Keratinocyte (primary cell): Measurements from ENCODE around the gene SEC24A. TPM values are rescaled to one million over a fixed set of nuclear protein-coding genes. Genes with fewer than 3 reads are reported as not detected.

Experiments used
- DNase-seq: peaks from one replicate; pipeline ENCODE4 v3.0.0-alpha.2; 2011; ENCODE audit warnings: low read depth, missing footprints, low spot score
- FAIRE-seq: peaks from 2 replicates; lab custom pipeline; 2011; peaks lifted over from hg19 to GRCh38; lab: Jason Lieb, UNC
- H2AFZ ChIP-seq: 2 replicates; pipeline ENCODE4 v1.6.0; 2012; ENCODE audit warnings: low read length, control low read depth, inconsistent platforms; ENCODE audit not compliant: control insufficient read depth
- H3K27ac ChIP-seq: 2 replicates; pipeline ENCODE4 v1.5.1; 2011; ENCODE audit warnings: low read length; ENCODE audit not compliant: control insufficient read depth, insufficient read depth
- H3K27me3 ChIP-seq: 3 replicates; pipeline ENCODE4 v1.6.0; 2011; ENCODE audit warnings: low read length; ENCODE audit not compliant: control insufficient read depth, insufficient read depth; ENCODE audit errors: extremely low read depth
- H3K36me3 ChIP-seq, 2 experiments: 2 replicates in 1 of 2; 3 replicates in 1 of 2; pipeline ENCODE4 v1.5.1; 2011; ENCODE audit warnings: low read length in 2 of 2, mild to moderate bottlenecking in 1 of 2; ENCODE audit not compliant: control insufficient read depth in 2 of 2, insufficient read depth in 2 of 2; ENCODE audit errors: extremely low read depth in 1 of 2
- H3K4me1 ChIP-seq: 3 replicates; pipeline ENCODE4 v1.5.1; 2011; ENCODE audit warnings: low read length; ENCODE audit not compliant: control insufficient read depth, insufficient read depth; ENCODE audit errors: extremely low read depth
- H3K4me2 ChIP-seq: 3 replicates; pipeline ENCODE4 v1.6.0; 2011; ENCODE audit warnings: low read depth, low read length; ENCODE audit not compliant: control insufficient read depth, insufficient read depth; ENCODE audit errors: extremely low read depth
- H3K4me3 ChIP-seq, 3 experiments: fragments of 200-600 bp in 1 of 3; sonication (generic) in 1 of 3; 2 replicates in 2 of 3; 3 replicates in 1 of 3; pipeline ENCODE4 v1.5.1; 2011 to 2016; ENCODE audit warnings: low read length in 3 of 3, mild to moderate bottlenecking in 3 of 3, control low read depth in 2 of 3, inconsistent platforms in 1 of 3, low read depth in 1 of 3, mixed read lengths in 1 of 3, mixed run types in 1 of 3, moderate library complexity in 1 of 3; ENCODE audit not compliant: control insufficient read depth in 2 of 3, insufficient read depth in 2 of 3; ENCODE audit errors: extremely low read depth in 1 of 3
- H3K79me2 ChIP-seq: 2 replicates; pipeline ENCODE4 v1.6.0; 2012; ENCODE audit warnings: low read length; ENCODE audit not compliant: control insufficient read depth, insufficient read depth
- H3K9ac ChIP-seq: 3 replicates; pipeline ENCODE4 v1.6.0; 2011; ENCODE audit warnings: low read length; ENCODE audit not compliant: control insufficient read depth, insufficient read depth; ENCODE audit errors: extremely low read depth
- H3K9me1 ChIP-seq: 3 replicates; pipeline ENCODE4 v1.6.0; 2011; ENCODE audit warnings: low read length; ENCODE audit not compliant: control insufficient read depth, insufficient read depth; ENCODE audit errors: extremely low read depth
- H3K9me3 ChIP-seq: 2 replicates; pipeline ENCODE4 v1.5.1; 2012; ENCODE audit warnings: low read depth, low read length; ENCODE audit not compliant: control insufficient read depth
- H4K20me1 ChIP-seq: 3 replicates; pipeline ENCODE4 v1.6.0; 2011; ENCODE audit warnings: low read length; ENCODE audit not compliant: control insufficient read depth, insufficient read depth; ENCODE audit errors: extremely low read depth
- EZH2 ChIP-seq: IDR thresholded peaks from one replicate; pipeline ENCODE4 v1.6.1; 2012; ENCODE audit warnings: inconsistent platforms, mild to moderate bottlenecking, low read length, moderate library complexity
- dilution Hi-C: fragments of 300-500 bp; cut with MboI; formaldehyde crosslinking; loops from one replicate; pipeline ENCODE4 v1.7.0; 2020; ENCODE audit warnings: low sequenced_read_pairs; ENCODE audit not compliant: extremely low pct_ligation_motif_present
- polyA plus RNA-seq, 5 experiments: library from polyadenylated mRNA; depleted of rRNA in 3 of 5; stranded (reverse) in 3 of 5; stranded (forward) in 1 of 5; unstranded in 1 of 5; fragments of >200 nt; gene quantifications; 1 replicate in 1 of 5; 2 replicates in 3 of 5; 3 replicates in 1 of 5; pipeline versions ENCODE4 v1.2.1 to v1.2.3, GENCODE V29; 2011 to 2012; ENCODE audit warnings: missing spikeins in 2 of 5, low read depth in 1 of 5, low replicate concordance in 1 of 5
- TF ChIP-seq, protein P1 (sequence below), 3 experiments: IDR thresholded peaks in 1 of 3; conservative IDR thresholded peaks in 1 of 3; optimal IDR thresholded peaks in 1 of 3; 2 replicates in 2 of 3; 3 replicates in 1 of 3; pipeline versions ENCODE3 to v1.5.1; 2011; ENCODE audit warnings: low read length in 3 of 3, mild to moderate bottlenecking in 3 of 3, moderate library complexity in 2 of 3, control low read depth in 1 of 3, inconsistent platforms in 1 of 3; ENCODE audit not compliant: insufficient read depth in 2 of 3; ENCODE audit errors: extremely low read depth in 1 of 3

Gene SEC24A
- polyA plus RNA-seq, 1 donor (not counting 4 experiments of a cell fraction or from before 2014, with no cell fraction given) = 18.3 TPM

DNA sequence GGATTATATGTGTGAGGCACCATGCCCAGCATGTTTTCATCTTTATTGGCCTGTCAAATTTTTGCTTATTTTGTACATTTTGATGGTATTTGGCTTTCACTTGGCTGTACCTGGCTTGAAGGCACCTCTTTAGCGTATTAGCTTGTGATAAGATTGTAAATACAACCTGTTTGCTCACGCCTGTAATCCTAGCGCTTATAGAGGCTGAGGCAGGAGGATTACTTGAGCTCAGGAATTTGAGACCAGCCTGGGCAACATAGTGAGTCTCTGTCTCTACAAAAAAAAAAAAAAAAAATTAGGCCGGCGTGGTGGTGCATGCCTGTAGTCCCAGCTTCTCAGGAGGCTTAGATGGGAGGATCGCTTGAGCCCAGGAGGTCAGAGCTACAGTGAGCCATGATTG lies 11.3 kb downstream of the SEC24A start:
- dilution Hi-C loops = no loop called here
- TF ChIP-seq EZH2 = no peak
- TF ChIP-seq, protein P1, sequence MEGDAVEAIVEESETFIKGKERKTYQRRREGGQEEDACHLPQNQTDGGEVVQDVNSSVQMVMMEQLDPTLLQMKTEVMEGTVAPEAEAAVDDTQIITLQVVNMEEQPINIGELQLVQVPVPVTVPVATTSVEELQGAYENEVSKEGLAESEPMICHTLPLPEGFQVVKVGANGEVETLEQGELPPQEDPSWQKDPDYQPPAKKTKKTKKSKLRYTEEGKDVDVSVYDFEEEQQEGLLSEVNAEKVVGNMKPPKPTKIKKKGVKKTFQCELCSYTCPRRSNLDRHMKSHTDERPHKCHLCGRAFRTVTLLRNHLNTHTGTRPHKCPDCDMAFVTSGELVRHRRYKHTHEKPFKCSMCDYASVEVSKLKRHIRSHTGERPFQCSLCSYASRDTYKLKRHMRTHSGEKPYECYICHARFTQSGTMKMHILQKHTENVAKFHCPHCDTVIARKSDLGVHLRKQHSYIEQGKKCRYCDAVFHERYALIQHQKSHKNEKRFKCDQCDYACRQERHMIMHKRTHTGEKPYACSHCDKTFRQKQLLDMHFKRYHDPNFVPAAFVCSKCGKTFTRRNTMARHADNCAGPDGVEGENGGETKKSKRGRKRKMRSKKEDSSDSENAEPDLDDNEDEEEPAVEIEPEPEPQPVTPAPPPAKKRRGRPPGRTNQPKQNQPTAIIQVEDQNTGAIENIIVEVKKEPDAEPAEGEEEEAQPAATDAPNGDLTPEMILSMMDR (optimal IDR thresholded peaks at IDR 0.05 in 1 of 3, IDR thresholded peaks at IDR 0.05 in 1 of 3, conservative IDR thresholded peaks at IDR 0.05 in 1 of 3; ENCODE audit: extremely low read depth in 1 of 3, insufficient read depth in 2 of 3, low read length in 3 of 3) = no peak
- Histone ChIP-seq H3K27me3 (no peaks in the 10 kb centered on the region), H3K79me2 (peaks cover 88% of the 10 kb centered on the region), H3K4me1 (no peaks in the 10 kb centered on the region), H4K20me1 (peaks cover 7% of the 10 kb centered on the region), H3K9me1 (no peaks in the 10 kb centered on the region), H2AFZ (no peak overlapping the region), H3K9ac (no peak overlapping the region), H3K4me2 (no peak overlapping the region), H3K27ac (no peak overlapping the region), H3K36me3 (peaks cover 10 to 12% of the 10 kb centered on the region in 2 experiments), H3K4me3 (no peak overlapping the region), H3K9me3 (no peaks in the 10 kb centered on the region)
- no peak for FAIRE-seq
- no peak for DNase-seq

DNA sequence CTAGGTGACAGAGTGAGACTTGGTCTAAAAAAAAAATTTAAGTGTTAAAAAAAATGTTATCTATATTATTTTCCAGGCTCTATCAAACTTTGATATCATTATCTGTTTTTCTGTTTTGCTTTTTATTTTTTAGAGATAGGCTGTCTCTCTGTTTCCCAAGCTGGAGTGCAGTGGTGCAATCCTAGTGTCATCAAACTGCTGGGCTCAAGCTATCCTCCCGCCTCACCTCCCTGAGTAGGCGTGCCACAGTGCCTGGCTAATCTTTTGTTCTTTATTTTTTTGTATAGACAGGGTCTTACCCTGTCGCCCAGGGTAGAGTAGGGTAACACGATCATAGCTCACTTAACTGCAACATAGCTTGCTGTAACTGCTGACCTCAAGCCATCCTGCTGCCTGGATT lies 14.4 kb downstream of the SEC24A start:
- H4K20me1 ChIP-seq = peaks cover 7% of the 10 kb centered on the region
- no peak overlapping the region for H3K9ac ChIP-seq
- H2AFZ ChIP-seq = no peak overlapping the region
- H3K4me3 ChIP-seq = no peak overlapping the region
- H3K4me2 ChIP-seq = no peak overlapping the region
- H3K9me1 ChIP-seq = no peaks in the 10 kb centered on the region
- H3K27me3 ChIP-seq = no peaks in the 10 kb centered on the region
- peaks cover 11 to 18% of the 10 kb centered on the region in 2 experiments for H3K36me3 ChIP-seq
- dilution Hi-C loops = no loop called here
- DNase-seq (no peak), FAIRE-seq (no peak)
- peaks cover 73% of the 10 kb centered on the region for H3K79me2 ChIP-seq
- no peaks in the 10 kb centered on the region for H3K9me3 ChIP-seq
- H3K27ac ChIP-seq = no peak overlapping the region
- TF ChIP-seq EZH2 = no peak
- TF ChIP-seq, protein P1 (optimal IDR thresholded peaks at IDR 0.05 in 1 of 3, IDR thresholded peaks at IDR 0.05 in 1 of 3, conservative IDR thresholded peaks at IDR 0.05 in 1 of 3; ENCODE audit: extremely low read depth in 1 of 3, insufficient read depth in 2 of 3, low read length in 3 of 3) = no peak
- H3K4me1 ChIP-seq = no peaks in the 10 kb centered on the region
